ENCODE results near the gene BARD1.

The BARD1 gene

GRCh38 chr2:214808981-214809750 lies at the start of gene BARD1:
TSS of gene BARD1 (minus strand) at chr2:214809683. CDS start at chr2:214809569, 114 bp downstream.
- H3K4me3 ChIP-seq (ENCODE audit: low read length) = peak within 1 kb of the TSS; percentile 88
- peak; percentile 72 for DNase-seq (ENCODE audit: low read depth)
- TF ChIP-seq, protein P1, sequence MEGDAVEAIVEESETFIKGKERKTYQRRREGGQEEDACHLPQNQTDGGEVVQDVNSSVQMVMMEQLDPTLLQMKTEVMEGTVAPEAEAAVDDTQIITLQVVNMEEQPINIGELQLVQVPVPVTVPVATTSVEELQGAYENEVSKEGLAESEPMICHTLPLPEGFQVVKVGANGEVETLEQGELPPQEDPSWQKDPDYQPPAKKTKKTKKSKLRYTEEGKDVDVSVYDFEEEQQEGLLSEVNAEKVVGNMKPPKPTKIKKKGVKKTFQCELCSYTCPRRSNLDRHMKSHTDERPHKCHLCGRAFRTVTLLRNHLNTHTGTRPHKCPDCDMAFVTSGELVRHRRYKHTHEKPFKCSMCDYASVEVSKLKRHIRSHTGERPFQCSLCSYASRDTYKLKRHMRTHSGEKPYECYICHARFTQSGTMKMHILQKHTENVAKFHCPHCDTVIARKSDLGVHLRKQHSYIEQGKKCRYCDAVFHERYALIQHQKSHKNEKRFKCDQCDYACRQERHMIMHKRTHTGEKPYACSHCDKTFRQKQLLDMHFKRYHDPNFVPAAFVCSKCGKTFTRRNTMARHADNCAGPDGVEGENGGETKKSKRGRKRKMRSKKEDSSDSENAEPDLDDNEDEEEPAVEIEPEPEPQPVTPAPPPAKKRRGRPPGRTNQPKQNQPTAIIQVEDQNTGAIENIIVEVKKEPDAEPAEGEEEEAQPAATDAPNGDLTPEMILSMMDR (IDR thresholded peaks at IDR 0.05; ENCODE audit: insufficient read depth, low read depth, low read length, missing control alignments) = no peak

- TF ChIP-seq, protein P1 (IDR thresholded peaks at IDR 0.05; ENCODE audit: insufficient read depth, low read depth, low read length, missing control alignments) = no peak
- peak; percentile 23 for DNase-seq (ENCODE audit: low read depth)
- H3K4me3 ChIP-seq (ENCODE audit: low read length) = no peak overlapping the region
These were observed 46.7 kb upstream of the BARD1 start for GRCh38 chr2:214856137-214856536.

DNA sequence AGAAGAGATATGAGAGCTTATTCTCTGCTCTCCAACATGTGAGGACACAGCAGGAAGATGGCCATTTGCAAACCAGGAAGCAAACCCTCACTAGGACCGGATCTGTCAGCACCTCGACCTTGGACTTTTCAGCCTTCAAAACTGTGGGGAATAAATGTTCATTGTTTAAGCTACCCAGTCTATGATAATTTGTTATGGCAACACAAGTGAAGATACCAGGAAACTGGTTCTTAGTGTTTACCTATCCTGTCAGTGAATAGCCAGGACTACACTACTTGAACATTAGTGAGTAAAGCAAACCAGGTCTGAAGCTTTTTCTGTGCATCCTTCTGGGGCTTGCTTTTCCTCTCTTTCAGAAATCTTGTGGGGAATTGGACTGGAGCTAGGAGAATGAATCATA lies 44.4 kb upstream of the BARD1 start:
- DNase-seq (ENCODE audit: low read depth) = peak; percentile 18
- TF ChIP-seq, protein P1 (IDR thresholded peaks at IDR 0.05; ENCODE audit: insufficient read depth, low read depth, low read length, missing control alignments) = no peak
- no peak overlapping the region for H3K4me3 ChIP-seq (ENCODE audit: low read length)

- no peak overlapping the region for H3K4me3 ChIP-seq (ENCODE audit: low read length)
- DNase-seq (ENCODE audit: low read depth) = peak; percentile 9
- TF ChIP-seq, protein P1 (IDR thresholded peaks at IDR 0.05; ENCODE audit: insufficient read depth, low read depth, low read length, missing control alignments) = no peak
These were observed 34.3 kb upstream of the BARD1 start for GRCh38 chr2:214843823-214844222.

DNA sequence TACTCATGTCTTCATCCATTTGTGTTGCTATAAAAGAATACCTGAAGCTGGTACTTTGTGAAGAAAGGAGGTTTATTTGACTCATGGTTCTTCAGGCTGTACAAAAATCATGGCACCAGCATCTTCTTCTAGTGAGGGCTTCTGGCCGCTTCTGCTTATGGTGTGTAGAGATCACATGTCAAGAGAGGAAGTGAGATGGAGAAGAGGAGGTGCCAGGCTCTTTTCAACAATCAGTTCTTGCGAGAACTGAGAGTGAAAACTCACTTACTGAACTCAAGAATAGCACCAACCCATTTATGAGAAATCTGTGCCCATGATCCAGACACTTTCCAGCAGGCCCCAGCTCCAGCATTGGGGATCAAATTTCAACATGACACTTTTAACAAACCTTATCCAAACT lies 30.0 kb upstream of the BARD1 start:
- TF ChIP-seq, protein P1 (IDR thresholded peaks at IDR 0.05; ENCODE audit: insufficient read depth, low read depth, low read length, missing control alignments) = no peak
- no peak overlapping the region for H3K4me3 ChIP-seq (ENCODE audit: low read length)
- no peak for DNase-seq (ENCODE audit: low read depth)

GRCh38 chr2:214837466-214837865 lies 28.0 kb upstream of the BARD1 start:
- no peak overlapping the region for H3K4me3 ChIP-seq (ENCODE audit: low read length)
- TF ChIP-seq, protein P1 (IDR thresholded peaks at IDR 0.05; ENCODE audit: insufficient read depth, low read depth, low read length, missing control alignments) = no peak
- no peak for DNase-seq (ENCODE audit: low read depth)

DNA sequence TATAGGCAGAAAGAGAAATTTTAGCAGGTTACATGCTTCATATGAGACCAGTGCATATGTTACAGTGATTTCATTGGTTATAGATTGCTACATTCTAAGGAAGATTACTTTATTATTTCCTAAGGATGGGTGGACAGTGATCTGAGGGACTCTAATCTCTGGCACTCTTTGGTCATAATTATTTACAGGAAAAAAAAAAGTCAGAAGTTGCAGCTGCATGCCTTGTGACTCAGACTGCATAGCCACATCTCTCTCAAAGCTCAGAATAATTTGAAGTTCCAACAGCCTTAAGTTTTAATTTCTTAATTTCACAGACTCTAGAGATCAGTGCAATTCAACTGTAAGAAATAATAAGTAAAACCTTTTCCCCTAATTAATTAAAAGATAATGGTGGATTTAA lies 27.1 kb upstream of the BARD1 start:
- peak; percentile 5 for DNase-seq (ENCODE audit: low read depth)
- TF ChIP-seq, protein P1 (IDR thresholded peaks at IDR 0.05; ENCODE audit: insufficient read depth, low read depth, low read length, missing control alignments) = no peak
- H3K4me3 ChIP-seq (ENCODE audit: low read length) = no peak overlapping the region

Measured in epithelial cell of esophagus (primary cell).